Upper lobe of left lung (tissue), 6 donors: ENCODE results near the gene PARP4. TPM values are rescaled to one million over a fixed set of nuclear protein-coding genes. Genes with fewer than 3 reads are reported as not detected.
"Not testable (repeated sequence)": the region's sequence is repeated elsewhere in the genome, so short reads cannot be mapped to it uniquely, and the experiment has no call there.

Experiments used
- ATAC-seq, 2 donors: fragments of 200-7000 bp; cut with Tn5 transposase; one replicate each; pipeline ENCODE4 v1.9.1; 2022; ENCODE audit warnings: mild to moderate bottlenecking in 2 of 2, moderate library complexity in 2 of 2; ENCODE audit not compliant: low FRiP score in 2 of 2
- DNase-seq, 2 donors: peaks; one replicate each; pipeline ENCODE4 v3.0.0-alpha.2; 2019 to 2020
- H3K27ac ChIP-seq, 4 donors: fragments of 200-600 bp; sonication (generic); one replicate each; pipeline ENCODE4 v1.5.1; 2016 to 2019
- H3K27me3 ChIP-seq, 4 donors: fragments of 200-600 bp; sonication (generic); one replicate each; pipeline ENCODE4 v1.5.1; 2017 to 2019
- H3K36me3 ChIP-seq, 4 donors: fragments of 200-600 bp; sonication (generic); one replicate each; pipeline ENCODE4 v1.5.1; 2016 to 2019
- H3K4me1 ChIP-seq, 4 donors: fragments of 200-600 bp; sonication (generic); one replicate each; pipeline ENCODE4 v1.5.1; 2018 to 2019
- H3K4me3 ChIP-seq, 4 donors: fragments of 200-600 bp; sonication (generic); one replicate each; pipeline ENCODE4 v1.5.1; 2017 to 2019; ENCODE audit warnings: mild to moderate bottlenecking in 2 of 4, moderate library complexity in 1 of 4
- H3K9me3 ChIP-seq, 4 donors: fragments of 200-600 bp; sonication (generic); one replicate each; pipeline ENCODE4 v1.5.1; 2018 to 2019
- EP300 ChIP-seq, 4 donors: sonication (generic); formaldehyde crosslinking; IDR thresholded peaks; one replicate each; pipeline ENCODE4 v1.5.1; 2017; ENCODE audit warnings: antibody characterized with exemption in 4 of 4, control low read depth in 2 of 4
- POLR2A ChIP-seq, 4 donors: fragments of 450-650 bp; IDR thresholded peaks; one replicate each; pipeline ENCODE4 v1.5.1; 2016 to 2017; ENCODE audit warnings: antibody characterized with exemption in 4 of 4, mild to moderate bottlenecking in 2 of 4
- POLR2AphosphoS5 ChIP-seq, 2 donors: sonication (generic); formaldehyde crosslinking; IDR thresholded peaks; one replicate each; pipeline ENCODE4 v1.5.1; 2017; ENCODE audit warnings: antibody characterized with exemption in 2 of 2
- WGBS, 2 donors: methylation state at CpG; one replicate each; pipeline ENCODE4 v1.1.5; 2017 to 2018; 5-methylcytosine and 5-hydroxymethylcytosine counted together
- total RNA-seq, 6 donors: library from RNA; depleted of rRNA in 4 of 6; stranded (reverse); fragments of >200 nt in 4 of 6; gene quantifications; one replicate each; pipeline versions ENCODE4 v1.1.0 to v1.2.1, GENCODE V29; 2016 to 2021
- TF ChIP-seq, protein P1 (sequence below), 6 experiments: fragments of 450-650 bp in 4 of 6; fragments of 200-600 bp in 2 of 6; sonication (generic) in 2 of 6; IDR thresholded peaks; one replicate each; pipeline ENCODE4 v1.5.1; 2016 to 2019; ENCODE audit warnings: antibody characterized with exemption in 6 of 6
- donor health status: DM: no; HTN: no; CAD: no; lungs with moderate emphysema.
- donor health status: DM: no; HTN: yes; CAD: no; lungs with severe emphysema.

Gene PARP4
- total RNA-seq, 6 donors from 2014 or later: 63.7 to 89.1 (median 83.5) TPM

DNA sequence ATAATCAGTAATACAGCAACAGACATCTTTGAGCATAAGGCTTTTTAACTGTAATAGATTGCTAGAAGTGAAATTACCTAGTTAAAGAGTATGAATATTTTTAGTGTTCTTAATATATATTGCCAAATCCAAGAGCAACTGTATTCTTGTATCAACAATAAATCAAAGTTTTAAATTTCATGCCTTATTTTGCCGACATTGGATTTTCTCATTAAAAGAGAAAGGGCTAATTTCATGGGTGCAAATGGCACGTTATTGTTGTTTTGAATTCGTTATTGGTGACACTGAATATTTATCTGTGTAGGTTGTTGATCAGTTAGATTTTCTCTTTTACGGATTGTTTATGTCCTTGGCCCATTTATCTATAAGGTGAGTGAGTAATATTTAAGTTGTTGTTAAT is 106.1 kb downstream of the PARP4 start:
- Histone ChIP-seq H3K4me1 (no peaks in the 10 kb centered on the region), H3K27me3 (no peaks in the 10 kb centered on the region), H3K4me3 (no peak overlapping the region), H3K9me3 (no peaks in the 10 kb centered on the region), H3K27ac (no peak overlapping the region), H3K36me3 (no peaks in the 10 kb centered on the region)
- ATAC-seq (no peak), DNase-seq (no peak)
- 93 to 95% methylated on average over 4 of the region's 4 CpGs for WGBS, 2 donors
- no peak for TF ChIP-seq EP300 (IDR thresholded peaks at IDR 0.05)
- no peak for TF ChIP-seq POLR2A (IDR thresholded peaks at IDR 0.05)

DNA sequence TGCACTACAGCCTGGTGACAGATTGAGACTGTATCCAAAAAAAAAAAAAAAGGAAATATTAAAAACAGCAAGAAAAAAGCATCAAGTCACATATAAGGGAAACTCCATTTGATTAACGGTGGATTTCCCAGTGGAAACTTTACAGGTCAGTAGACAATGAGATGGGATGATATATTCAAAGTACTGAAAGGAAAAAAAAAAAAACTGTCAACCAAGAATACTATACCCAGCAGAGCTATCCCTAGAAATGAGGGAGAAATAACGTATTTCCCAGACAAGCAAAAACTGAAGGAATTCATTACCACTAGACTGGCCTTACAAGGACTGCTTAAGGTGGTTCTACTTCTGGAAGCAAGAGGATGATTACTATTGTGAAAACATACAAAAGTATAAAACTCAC is 115.8 kb downstream of the PARP4 start:
- 88 to 100% methylated on average over 2 of the region's 2 CpGs for WGBS, 2 donors
- no peaks in the 10 kb centered on the region for H3K4me1 ChIP-seq
- ATAC-seq (no peak), DNase-seq (no peak)
- peaks cover 0 to 13% (median 5%) of the 10 kb centered on the region in 4 donors for H3K9me3 ChIP-seq
- H3K27me3 ChIP-seq: no peaks in the 10 kb centered on the region
- no peaks in the 10 kb centered on the region for H3K36me3 ChIP-seq
- TF ChIP-seq EP300 (IDR thresholded peaks at IDR 0.05): no peak
- no peak for TF ChIP-seq POLR2A (IDR thresholded peaks at IDR 0.05)
- no peak for TF ChIP-seq POLR2AphosphoS5 (IDR thresholded peaks at IDR 0.05)
- TF ChIP-seq, protein P1, sequence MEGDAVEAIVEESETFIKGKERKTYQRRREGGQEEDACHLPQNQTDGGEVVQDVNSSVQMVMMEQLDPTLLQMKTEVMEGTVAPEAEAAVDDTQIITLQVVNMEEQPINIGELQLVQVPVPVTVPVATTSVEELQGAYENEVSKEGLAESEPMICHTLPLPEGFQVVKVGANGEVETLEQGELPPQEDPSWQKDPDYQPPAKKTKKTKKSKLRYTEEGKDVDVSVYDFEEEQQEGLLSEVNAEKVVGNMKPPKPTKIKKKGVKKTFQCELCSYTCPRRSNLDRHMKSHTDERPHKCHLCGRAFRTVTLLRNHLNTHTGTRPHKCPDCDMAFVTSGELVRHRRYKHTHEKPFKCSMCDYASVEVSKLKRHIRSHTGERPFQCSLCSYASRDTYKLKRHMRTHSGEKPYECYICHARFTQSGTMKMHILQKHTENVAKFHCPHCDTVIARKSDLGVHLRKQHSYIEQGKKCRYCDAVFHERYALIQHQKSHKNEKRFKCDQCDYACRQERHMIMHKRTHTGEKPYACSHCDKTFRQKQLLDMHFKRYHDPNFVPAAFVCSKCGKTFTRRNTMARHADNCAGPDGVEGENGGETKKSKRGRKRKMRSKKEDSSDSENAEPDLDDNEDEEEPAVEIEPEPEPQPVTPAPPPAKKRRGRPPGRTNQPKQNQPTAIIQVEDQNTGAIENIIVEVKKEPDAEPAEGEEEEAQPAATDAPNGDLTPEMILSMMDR (IDR thresholded peaks at IDR 0.05): no peak
- no peak overlapping the region for H3K27ac ChIP-seq
- no peak overlapping the region for H3K4me3 ChIP-seq

DNA sequence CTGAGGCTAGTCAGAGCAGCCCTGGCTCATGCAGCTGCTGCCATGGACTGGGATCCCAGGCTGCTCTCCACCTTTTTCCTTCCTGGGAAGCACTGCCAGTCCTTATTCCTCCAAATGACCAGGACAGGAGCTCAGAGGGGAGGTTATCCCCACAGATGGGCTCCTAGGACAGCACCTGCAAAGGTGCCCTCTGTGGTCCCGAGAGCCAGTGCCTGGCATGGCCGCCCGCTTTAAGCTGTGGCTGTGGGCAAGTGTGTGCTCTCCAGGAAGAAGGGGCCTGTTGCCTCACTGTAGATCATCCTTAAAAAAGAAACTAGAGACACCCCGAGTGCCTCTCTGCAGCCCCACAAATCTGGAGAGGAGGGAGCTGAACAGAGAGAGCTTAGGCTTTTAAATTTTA is 119.6 kb downstream of the PARP4 start:
- no peak for ATAC-seq
- Histone ChIP-seq H3K4me3 (no peak overlapping the region), H3K4me1 (no peaks in the 10 kb centered on the region), H3K36me3 (no peaks in the 10 kb centered on the region), H3K27ac (no peak overlapping the region), H3K9me3 (peaks cover 0 to 13% (median 5%) of the 10 kb centered on the region in 4 donors), H3K27me3 (no peaks in the 10 kb centered on the region)
- 90 to 100% methylated on average over 1 to 4 of the region's 4 CpGs for WGBS, 2 donors
- TF ChIP-seq EP300 (IDR thresholded peaks at IDR 0.05): no peak
- no peak for TF ChIP-seq POLR2A (IDR thresholded peaks at IDR 0.05)
- TF ChIP-seq, protein P1 (IDR thresholded peaks at IDR 0.05): no peak
- TF ChIP-seq POLR2AphosphoS5 (IDR thresholded peaks at IDR 0.05): no peak
- DNase-seq: peak in 1 of 2 donors; percentile 37

DNA sequence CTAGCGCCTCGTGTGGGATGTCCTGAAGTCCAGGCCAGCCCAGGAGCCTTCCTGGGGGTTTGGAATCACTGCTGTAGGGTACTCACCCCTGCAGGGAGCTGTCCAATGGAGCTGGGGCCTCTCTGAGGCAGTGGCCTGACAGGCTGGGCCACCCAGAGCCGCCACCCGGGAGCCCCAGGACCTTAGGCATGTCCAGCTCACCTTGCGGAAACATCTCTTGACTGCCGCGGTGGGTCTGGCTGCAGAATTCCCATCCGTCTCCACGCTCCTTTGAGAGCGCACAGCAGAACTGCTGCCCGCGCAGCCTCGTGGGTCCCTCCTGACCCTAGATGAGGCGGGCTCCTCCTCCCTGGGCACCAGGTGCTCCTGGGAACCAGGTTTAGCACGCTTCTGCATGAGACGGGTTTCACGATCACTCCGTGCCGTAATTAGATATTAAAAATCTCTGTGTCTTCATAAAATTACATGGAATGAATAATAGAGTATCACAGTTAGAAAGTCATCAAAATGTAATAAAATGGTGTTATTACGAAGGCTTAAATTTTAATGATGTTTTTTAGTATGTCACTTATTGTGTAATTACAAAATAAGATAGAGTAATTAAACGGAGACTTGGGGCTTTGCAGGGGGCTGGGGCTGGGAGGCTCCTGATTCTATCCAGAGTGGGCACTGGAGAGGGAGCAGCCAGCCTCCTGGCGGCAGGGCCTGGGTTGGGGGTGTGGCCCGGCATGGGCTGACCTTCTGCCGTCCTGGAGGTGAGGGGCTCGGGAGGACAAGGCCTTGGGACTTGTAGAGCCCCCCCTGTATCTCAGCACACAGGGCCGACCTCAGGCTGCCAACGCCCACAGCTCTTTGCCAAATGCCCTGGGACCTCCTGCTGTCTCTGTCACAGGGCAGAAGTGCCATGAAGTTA is 120.6 kb downstream of the PARP4 start:
- H3K27ac ChIP-seq, H3K4me3 ChIP-seq, H3K4me1 ChIP-seq, H3K27me3 ChIP-seq, H3K36me3 ChIP-seq: not testable (repeated sequence)
- DNase-seq: peak in 1 of 2 donors; percentile 67
- H3K9me3 ChIP-seq: peaks cover 0 to 12% (median 5%) of the 10 kb centered on the region in 4 donors
- 86 to 90% methylated on average over 23 of the region's 27 CpGs for WGBS, 2 donors
- peak in 1 of 2 donors; percentile 2 for ATAC-seq

DNA sequence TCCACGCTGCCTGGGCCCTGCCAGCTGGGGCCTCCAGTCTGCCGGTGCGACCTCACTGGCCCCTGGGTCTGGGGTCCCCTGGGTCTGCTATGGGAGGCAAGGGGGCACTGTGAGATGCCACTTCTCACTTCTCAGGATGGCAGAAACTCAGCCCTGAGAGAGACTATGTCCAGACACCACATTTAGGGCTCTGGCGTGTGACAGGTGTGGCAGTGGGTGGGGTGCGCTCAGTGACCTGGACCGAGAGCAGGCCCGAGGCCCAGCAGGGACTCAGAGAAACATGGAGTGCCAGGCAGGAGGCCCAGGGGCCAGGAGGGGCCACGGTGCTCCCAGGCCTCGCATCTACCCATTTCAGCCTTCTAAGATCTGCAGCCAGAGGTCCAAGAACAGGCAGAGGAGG is 121.8 kb downstream of the PARP4 start:
- not testable (repeated sequence) for H3K9me3 ChIP-seq, H3K27ac ChIP-seq, ATAC-seq, H3K27me3 ChIP-seq, H3K36me3 ChIP-seq, H3K4me3 ChIP-seq, H3K4me1 ChIP-seq
- peak in 1 of 2 donors; percentile 61 for DNase-seq
- 90 to 100% methylated on average over 2 to 7 of the region's 9 CpGs for WGBS, 2 donors

DNA sequence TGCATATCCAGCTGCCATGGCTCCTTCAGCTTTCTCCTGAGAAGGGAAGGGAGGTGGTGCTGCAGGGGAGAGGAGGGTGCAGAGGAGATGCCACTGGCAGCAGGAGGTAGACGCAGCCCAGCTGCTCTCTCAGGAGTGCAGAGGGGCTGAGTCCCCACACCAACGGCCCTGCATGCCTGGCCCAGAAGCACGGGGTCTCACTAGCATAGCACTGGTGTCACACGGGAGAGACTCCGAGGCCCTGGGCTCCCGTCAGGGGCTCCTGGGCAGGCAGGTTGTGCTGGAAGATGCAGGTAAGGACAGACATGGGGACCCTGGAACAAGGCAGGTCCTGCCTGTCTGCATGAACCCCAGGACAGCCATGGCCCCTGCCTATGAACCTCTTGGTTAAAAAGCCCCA is 123.1 kb downstream of the PARP4 start:
- WGBS, 2 donors: 46 to 81% methylated on average over 4 to 6 of the region's 6 CpGs
- DNase-seq: peak in 1 of 2 donors; percentile 51

DNA sequence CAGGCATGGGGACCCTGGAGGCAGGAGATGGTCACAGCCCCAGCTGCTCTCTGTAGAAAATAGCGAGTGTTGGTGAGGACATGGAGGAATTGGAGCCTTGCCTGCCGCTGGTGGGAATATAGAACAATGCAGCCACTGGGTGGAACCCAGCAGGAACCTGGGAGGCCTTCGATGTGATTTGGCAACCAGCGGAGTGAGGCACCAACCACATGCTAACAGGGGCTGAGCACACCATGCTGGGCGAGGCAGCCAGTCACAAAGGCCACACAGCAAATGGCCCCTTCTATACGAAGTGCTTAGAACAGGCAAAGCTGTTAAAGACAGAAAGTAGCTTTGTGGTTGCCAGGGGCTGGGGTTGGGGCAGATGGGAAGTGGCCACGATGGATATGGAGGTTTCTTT is 123.8 kb downstream of the PARP4 start:
- H3K36me3 ChIP-seq, H3K4me1 ChIP-seq, ATAC-seq: not testable (repeated sequence)

More for the DNA sequence above, 123.1 kb downstream of the PARP4 start:
- Histone ChIP-seq H3K27me3 (no peaks in the 10 kb centered on the region), H3K4me3 (no peak overlapping the region), H3K9me3 (no peaks in the 10 kb centered on the region), H3K27ac (no peak overlapping the region), H3K36me3 (no peaks in the 10 kb centered on the region), H3K4me1 (no peaks in the 10 kb centered on the region)
- TF ChIP-seq EP300 (IDR thresholded peaks at IDR 0.05) (no peak), POLR2AphosphoS5 (IDR thresholded peaks at IDR 0.05) (no peak), POLR2A (IDR thresholded peaks at IDR 0.05) (no peak)
- TF ChIP-seq, protein P1 (IDR thresholded peaks at IDR 0.05): no peak
- ATAC-seq: no peak

More for the DNA sequence above, 123.8 kb downstream of the PARP4 start:
- 72 to 75% methylated on average over 6 to 7 of the region's 7 CpGs for WGBS, 2 donors
- DNase-seq, H3K27ac ChIP-seq, H3K27me3 ChIP-seq, H3K9me3 ChIP-seq, H3K4me3 ChIP-seq: not testable (repeated sequence)
